Peyer's patch (tissue), 4 donors: Measurements from ENCODE around the gene DENND11. TPM values are rescaled to one million over a fixed set of nuclear protein-coding genes. Genes with fewer than 3 reads are reported as not detected.

Source experiments
- DNase-seq, 3 donors: peaks; one replicate each; pipeline ENCODE4 v3.0.0-alpha.2; 2017 to 2019
- H3K27ac ChIP-seq, 4 donors: fragments of 200-600 bp; sonication (generic); one replicate each; pipeline ENCODE4 v1.5.1; 2016 to 2019
- H3K27me3 ChIP-seq, 2 donors: fragments of 200-600 bp; sonication (generic); one replicate each; pipeline ENCODE4 v1.5.1; 2019
- H3K36me3 ChIP-seq, 3 donors: fragments of 200-600 bp; sonication (generic); one replicate each; pipeline ENCODE4 v1.5.1; 2016 to 2019
- H3K4me1 ChIP-seq, 4 donors: fragments of 200-600 bp; sonication (generic); one replicate each; pipeline ENCODE4 v1.5.1; 2016 to 2019
- H3K4me3 ChIP-seq, 4 donors: fragments of 200-600 bp; sonication (generic); 1 replicate in 3 of 4; 2 replicates in 1 of 4; pipeline ENCODE4 v1.5.1; 2016 to 2019; ENCODE audit warnings: mild to moderate bottlenecking in 1 of 4
- H3K9me3 ChIP-seq, 4 donors: fragments of 200-600 bp; sonication (generic); one replicate each; pipeline ENCODE4 v1.5.1; 2016 to 2019; ENCODE audit warnings: mild to moderate bottlenecking in 1 of 4
- POLR2A ChIP-seq, 2 donors: fragments of 450-650 bp; IDR thresholded peaks; one replicate each; pipeline ENCODE4 v1.5.1; 2017; ENCODE audit warnings: antibody characterized with exemption in 2 of 2, mild to moderate bottlenecking in 2 of 2, moderate library complexity in 2 of 2
- total RNA-seq, 4 donors: library from RNA; depleted of rRNA; stranded (reverse); fragments of >200 nt; gene quantifications; one replicate each; pipeline ENCODE4 v1.1.0, GENCODE V29; 2016
- TF ChIP-seq, protein P1 (sequence below), 6 experiments: fragments of 450-650 bp in 4 of 6; fragments of 200-600 bp in 2 of 6; sonication (generic) in 1 of 6; IDR thresholded peaks; one replicate each; pipeline ENCODE4 v1.5.1; 2017 to 2019; ENCODE audit warnings: antibody characterized with exemption in 6 of 6, mild to moderate bottlenecking in 3 of 6, moderate library complexity in 1 of 6

DENND11 gene
- total RNA-seq, 4 donors from 2014 or later, result 22.6 to 31.0 (median 26.4) TPM

DNA sequence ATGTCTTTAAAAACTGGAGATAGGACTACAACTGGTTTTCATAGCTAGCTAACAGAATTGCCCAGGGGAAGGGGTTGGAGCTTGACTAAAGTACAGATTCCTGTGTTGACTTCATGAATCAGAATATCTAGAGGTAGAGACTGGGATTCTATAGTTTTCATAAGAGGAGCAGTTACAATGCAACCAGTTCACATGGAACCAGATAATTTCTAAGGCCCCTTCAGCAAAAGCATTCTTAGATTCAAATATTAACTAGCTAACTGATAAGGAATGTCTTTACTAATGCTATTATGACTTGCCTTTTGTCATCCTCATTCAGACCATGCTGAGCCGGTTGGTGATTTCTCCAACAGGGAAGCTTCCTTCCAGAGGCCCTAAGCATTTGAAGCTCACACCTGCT lies 11.9 kb upstream of the DENND11 start:
- DNase-seq, result no peak
- no peaks in the 10 kb centered on the region for H3K4me1 ChIP-seq
- H3K27ac ChIP-seq, result no peak overlapping the region
- no peaks in the 10 kb centered on the region for H3K9me3 ChIP-seq
- H3K4me3 ChIP-seq, result no peak overlapping the region
- no peaks in the 10 kb centered on the region for H3K27me3 ChIP-seq
- TF ChIP-seq, protein P1, sequence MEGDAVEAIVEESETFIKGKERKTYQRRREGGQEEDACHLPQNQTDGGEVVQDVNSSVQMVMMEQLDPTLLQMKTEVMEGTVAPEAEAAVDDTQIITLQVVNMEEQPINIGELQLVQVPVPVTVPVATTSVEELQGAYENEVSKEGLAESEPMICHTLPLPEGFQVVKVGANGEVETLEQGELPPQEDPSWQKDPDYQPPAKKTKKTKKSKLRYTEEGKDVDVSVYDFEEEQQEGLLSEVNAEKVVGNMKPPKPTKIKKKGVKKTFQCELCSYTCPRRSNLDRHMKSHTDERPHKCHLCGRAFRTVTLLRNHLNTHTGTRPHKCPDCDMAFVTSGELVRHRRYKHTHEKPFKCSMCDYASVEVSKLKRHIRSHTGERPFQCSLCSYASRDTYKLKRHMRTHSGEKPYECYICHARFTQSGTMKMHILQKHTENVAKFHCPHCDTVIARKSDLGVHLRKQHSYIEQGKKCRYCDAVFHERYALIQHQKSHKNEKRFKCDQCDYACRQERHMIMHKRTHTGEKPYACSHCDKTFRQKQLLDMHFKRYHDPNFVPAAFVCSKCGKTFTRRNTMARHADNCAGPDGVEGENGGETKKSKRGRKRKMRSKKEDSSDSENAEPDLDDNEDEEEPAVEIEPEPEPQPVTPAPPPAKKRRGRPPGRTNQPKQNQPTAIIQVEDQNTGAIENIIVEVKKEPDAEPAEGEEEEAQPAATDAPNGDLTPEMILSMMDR (IDR thresholded peaks at IDR 0.05), result no peak
- no peak for TF ChIP-seq POLR2A (IDR thresholded peaks at IDR 0.05)
- no peaks in the 10 kb centered on the region for H3K36me3 ChIP-seq

GRCh38 chr7:141712603-141713255 lies 10.8 kb upstream of the DENND11 start:
- H3K4me3 ChIP-seq, result no peak overlapping the region
- H3K4me1 ChIP-seq, result no peaks in the 10 kb centered on the region
- no peak for DNase-seq
- H3K9me3 ChIP-seq, result no peaks in the 10 kb centered on the region
- H3K27ac ChIP-seq, result no peak overlapping the region
- no peaks in the 10 kb centered on the region for H3K27me3 ChIP-seq
- no peaks in the 10 kb centered on the region for H3K36me3 ChIP-seq
- TF ChIP-seq, protein P1 (IDR thresholded peaks at IDR 0.05), result no peak
- no peak for TF ChIP-seq POLR2A (IDR thresholded peaks at IDR 0.05)

GRCh38 chr7:141710301-141710700 lies 8.3 kb upstream of the DENND11 start:
- TF ChIP-seq, protein P1 (IDR thresholded peaks at IDR 0.05), result no peak
- TF ChIP-seq POLR2A (IDR thresholded peaks at IDR 0.05), result no peak
- Histone ChIP-seq H3K4me1 (peaks cover 0 to 7% (median 0%) of the 10 kb centered on the region in 4 donors), H3K4me3 (no peak overlapping the region), H3K9me3 (no peaks in the 10 kb centered on the region), H3K27me3 (no peaks in the 10 kb centered on the region), H3K27ac (no peak overlapping the region), H3K36me3 (no peaks in the 10 kb centered on the region)
- DNase-seq, result no peak

GRCh38 chr7:141709749-141710148 lies 7.8 kb upstream of the DENND11 start:
- TF ChIP-seq POLR2A (IDR thresholded peaks at IDR 0.05), result no peak
- TF ChIP-seq, protein P1 (IDR thresholded peaks at IDR 0.05), result no peak
- Histone ChIP-seq H3K27me3 (no peaks in the 10 kb centered on the region), H3K27ac (no peak overlapping the region), H3K9me3 (no peaks in the 10 kb centered on the region), H3K36me3 (no peaks in the 10 kb centered on the region), H3K4me3 (no peak overlapping the region), H3K4me1 (peaks cover 0 to 9% (median 0%) of the 10 kb centered on the region in 4 donors)
- no peak for DNase-seq

DNA sequence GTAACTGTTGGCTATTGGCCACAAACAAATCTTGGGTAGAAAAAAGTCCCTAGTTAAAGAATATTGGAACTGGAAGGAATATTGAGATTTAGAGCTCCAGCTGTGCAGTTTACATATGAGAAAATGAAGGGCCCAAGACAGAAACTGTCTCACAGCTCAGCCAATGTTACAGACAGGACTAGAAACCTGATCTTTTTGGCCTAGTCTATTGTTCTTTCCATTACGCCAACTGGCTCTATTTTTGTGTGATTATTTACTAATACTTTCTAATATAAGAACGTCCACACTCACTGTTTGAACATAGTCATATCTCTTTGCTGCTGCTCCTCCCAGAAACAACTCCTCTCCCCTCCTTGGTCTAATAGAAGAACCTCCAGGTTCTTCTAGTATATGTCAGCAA lies 7.4 kb upstream of the DENND11 start:
- Histone ChIP-seq H3K4me1 (peaks cover 0 to 9% (median 0%) of the 10 kb centered on the region in 4 donors), H3K9me3 (no peaks in the 10 kb centered on the region), H3K4me3 (no peak overlapping the region), H3K27me3 (no peaks in the 10 kb centered on the region), H3K36me3 (no peaks in the 10 kb centered on the region), H3K27ac (no peak overlapping the region)
- TF ChIP-seq POLR2A (IDR thresholded peaks at IDR 0.05), result no peak
- TF ChIP-seq, protein P1 (IDR thresholded peaks at IDR 0.05), result no peak
- no peak for DNase-seq
